GM12865 (cell line): ENCODE results near the gene LCE2D.

Source experiments
- DNase-seq: peaks from one replicate; pipeline ENCODE4 v3.0.0; 2010; ENCODE audit warnings: low read depth
- H3K4me3 ChIP-seq: 2 replicates; pipeline ENCODE4 v1.5.1; 2011; ENCODE audit warnings: mild to moderate bottlenecking, low read depth, low read length, control low read depth
- CTCF ChIP-seq: IDR thresholded peaks from 2 replicates; pipeline ENCODE4 v1.5.1; 2011; ENCODE audit warnings: low read length, control low read depth, low read depth, inconsistent platforms; ENCODE audit not compliant: insufficient read depth; ENCODE audit errors: missing control alignments

Gene LCE2D

GRCh38 chr1:152663098-152663497, at the start of gene LCE2D:
TSS of gene LCE2D (plus strand) at chr1:152663380. CDS start at chr1:152664106, 726 bp downstream.
- no peak within 1 kb of the TSS for H3K4me3 ChIP-seq
- no peak for DNase-seq
- TF ChIP-seq CTCF, result no peak

- no peak within 1 kb of the TSS for H3K4me3 ChIP-seq
- DNase-seq, result no peak
- TF ChIP-seq CTCF, result no peak
These were observed 49.7 kb upstream of the LCE2D start, which contains the start of gene LCE3B for GRCh38 chr1:152613511-152613910. TSS of gene LCE3B (plus strand) at chr1:152613811. CDS start at chr1:152613811, 0 bp downstream.

GRCh38 chr1:152621993-152622392, 41.2 kb upstream of the LCE2D start:
- no peak overlapping the region for H3K4me3 ChIP-seq
- DNase-seq, result no peak
- no peak for TF ChIP-seq CTCF

DNA sequence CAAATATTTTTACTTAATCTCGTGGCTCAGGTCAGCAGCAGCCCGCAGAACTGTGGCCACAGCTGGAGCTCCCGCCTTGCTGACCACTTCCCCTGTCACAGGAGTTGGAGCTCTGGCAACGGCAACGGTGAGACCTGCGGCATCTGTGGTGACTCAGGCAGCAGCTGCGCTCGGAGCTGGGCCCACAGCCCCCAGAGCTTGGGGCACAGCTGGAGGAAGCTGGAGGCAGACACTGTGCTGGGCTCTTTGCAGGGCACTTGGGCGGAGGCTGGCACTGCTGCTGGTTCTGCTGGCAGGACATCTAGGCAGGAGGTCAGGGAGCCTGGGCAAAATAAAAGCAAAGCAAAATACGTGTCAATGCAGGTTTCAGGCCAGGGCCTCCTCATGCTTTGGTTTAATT, 40.4 kb upstream of the LCE2D start, which contains the start of gene LCE3A:
TSS of gene LCE3A (minus strand) at position 301 of the 400 bp plus-strand sequence. CDS start at position 301, 0 bp downstream.
- H3K4me3 ChIP-seq, result no peak within 1 kb of the TSS
- TF ChIP-seq CTCF, result no peak
- DNase-seq, result peak; percentile 29

GRCh38 chr1:152623203-152623844, 39.9 kb upstream of the LCE2D start:
- peak; percentile 26 for DNase-seq
- peak; percentile 51 for TF ChIP-seq CTCF
- no peak overlapping the region for H3K4me3 ChIP-seq

- TF ChIP-seq CTCF, result no peak
- DNase-seq, result no peak
- H3K4me3 ChIP-seq, result no peak overlapping the region
These were observed 36.4 kb upstream of the LCE2D start for GRCh38 chr1:152626744-152627143.

DNA sequence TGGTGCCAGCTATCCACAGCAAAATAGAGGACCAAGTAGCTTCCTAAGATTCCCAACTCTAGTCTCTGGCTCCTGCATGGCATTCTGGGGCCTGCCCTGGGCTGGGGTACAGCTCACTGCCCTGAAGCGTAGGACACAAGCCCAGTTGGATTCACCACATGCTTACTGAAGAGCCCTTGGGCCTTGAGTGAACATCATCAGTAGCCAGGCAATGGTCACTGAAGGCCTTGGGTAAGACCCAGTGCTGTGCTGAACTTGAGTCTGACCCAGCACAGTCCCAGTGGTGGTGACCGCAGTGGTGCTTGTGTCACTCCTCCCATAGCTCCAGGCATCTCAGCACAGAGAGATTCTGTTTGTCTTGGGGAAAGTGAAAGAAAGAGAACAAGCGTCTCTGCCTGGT, 32.6 kb upstream of the LCE2D start:
- TF ChIP-seq CTCF, result no peak
- no peak for DNase-seq
- no peak overlapping the region for H3K4me3 ChIP-seq
